ENCODE measurements around the gene GATA2.

DNA sequence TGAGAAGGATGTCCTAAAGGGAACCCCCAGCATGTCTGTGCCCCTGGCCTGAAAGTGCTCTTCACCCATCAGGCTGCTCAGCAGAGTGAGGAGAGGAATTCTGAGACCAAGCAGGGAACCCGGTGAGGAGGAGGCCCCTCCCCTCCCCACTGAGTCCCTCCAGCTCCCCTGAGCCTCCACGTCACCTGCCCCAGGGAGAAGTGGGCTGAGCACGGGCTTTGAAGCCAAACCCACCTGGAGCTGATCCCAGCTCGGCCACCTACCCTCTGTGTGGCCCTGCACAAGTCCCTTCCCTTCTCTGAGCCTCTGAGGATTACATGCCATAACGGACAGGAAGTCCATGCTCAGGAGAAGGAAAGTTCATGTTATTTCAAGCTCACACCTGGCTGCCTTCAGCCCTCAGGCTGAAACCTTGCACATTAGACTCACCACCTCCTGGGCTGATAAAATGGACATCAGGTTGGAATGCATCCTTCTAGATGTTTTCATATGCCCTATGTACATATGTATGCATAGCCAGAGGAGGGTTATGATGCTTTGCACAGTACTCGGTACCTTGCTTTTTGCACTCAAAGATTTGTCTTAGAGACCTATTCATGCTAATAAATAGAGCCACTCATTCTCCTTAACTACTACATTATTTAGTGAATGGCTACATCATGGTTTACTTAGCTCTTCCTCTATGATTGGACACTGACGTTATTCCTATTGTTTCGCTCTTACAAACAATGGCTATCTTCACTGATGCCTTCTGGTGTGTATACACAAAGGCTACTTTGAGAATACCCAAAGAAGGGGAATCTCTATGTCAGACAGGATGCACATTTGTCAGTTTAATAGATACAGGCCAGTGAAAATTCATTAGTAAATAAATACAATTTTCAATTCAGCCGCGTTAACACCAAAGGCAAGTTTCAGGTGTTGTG is 31.6 kb upstream of the GATA2 start:
- TF ChIP-seq, protein P1, sequence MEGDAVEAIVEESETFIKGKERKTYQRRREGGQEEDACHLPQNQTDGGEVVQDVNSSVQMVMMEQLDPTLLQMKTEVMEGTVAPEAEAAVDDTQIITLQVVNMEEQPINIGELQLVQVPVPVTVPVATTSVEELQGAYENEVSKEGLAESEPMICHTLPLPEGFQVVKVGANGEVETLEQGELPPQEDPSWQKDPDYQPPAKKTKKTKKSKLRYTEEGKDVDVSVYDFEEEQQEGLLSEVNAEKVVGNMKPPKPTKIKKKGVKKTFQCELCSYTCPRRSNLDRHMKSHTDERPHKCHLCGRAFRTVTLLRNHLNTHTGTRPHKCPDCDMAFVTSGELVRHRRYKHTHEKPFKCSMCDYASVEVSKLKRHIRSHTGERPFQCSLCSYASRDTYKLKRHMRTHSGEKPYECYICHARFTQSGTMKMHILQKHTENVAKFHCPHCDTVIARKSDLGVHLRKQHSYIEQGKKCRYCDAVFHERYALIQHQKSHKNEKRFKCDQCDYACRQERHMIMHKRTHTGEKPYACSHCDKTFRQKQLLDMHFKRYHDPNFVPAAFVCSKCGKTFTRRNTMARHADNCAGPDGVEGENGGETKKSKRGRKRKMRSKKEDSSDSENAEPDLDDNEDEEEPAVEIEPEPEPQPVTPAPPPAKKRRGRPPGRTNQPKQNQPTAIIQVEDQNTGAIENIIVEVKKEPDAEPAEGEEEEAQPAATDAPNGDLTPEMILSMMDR (conservative IDR thresholded peaks at IDR 0.05 in 1 of 2, IDR thresholded peaks at IDR 0.05 in 1 of 2; ENCODE audit: low read depth in 1 of 2, low read length in 2 of 2): no peak
- TF ChIP-seq EZH2 (IDR thresholded peaks at IDR 0.05; ENCODE audit: low read length, missing control alignments): no peak

Data from fibroblast of lung (primary cell).